ENCODE measurements around the gene OR51V1.

The OR51V1 gene

DNA sequence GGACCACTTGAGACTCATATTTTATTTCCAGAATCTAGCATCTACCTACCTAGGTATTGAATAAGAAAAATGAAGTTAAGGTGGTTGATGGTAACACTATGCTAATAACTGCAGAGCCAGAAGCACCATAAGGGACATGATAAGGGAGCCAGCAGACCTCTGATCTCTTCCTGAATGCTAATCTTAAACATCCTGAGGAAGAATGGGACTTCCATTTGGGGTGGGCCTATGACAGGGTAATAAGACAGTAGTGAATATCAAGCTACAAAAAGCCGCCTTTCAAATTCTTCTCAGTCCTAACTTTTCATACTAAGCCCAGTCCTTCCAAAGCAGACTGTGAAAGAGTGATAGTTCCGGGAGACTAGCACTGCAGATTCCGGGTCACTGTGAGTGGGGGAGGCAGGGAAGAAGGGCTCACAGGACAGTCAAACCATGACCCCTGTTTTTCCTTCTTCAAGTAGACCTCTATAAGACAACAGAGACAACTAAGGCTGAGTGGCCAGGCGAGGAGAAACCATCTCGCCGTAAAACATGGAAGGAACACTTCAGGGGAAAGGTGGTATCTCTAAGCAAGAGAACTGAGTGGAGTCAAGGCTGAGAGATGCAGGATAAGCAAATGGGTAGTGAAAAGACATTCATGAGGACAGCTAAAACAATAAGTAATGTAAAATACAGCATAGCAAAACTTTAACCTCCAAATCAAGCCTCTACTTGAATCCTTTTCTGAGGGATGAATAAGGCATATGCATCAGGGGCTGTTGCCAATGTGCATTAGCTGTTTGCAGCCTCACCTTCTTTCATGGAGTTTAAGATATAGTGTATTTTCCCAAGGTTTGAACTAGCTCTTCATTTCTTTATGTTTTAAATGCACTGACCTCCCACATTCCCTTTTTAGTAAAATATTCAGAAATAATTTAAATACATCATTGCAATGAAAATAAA is 24.3 kb upstream of the OR51V1 start:
- DNase-seq (ENCODE audit: extremely low read depth, low read depth), result no peak
- TF ChIP-seq, protein P1, sequence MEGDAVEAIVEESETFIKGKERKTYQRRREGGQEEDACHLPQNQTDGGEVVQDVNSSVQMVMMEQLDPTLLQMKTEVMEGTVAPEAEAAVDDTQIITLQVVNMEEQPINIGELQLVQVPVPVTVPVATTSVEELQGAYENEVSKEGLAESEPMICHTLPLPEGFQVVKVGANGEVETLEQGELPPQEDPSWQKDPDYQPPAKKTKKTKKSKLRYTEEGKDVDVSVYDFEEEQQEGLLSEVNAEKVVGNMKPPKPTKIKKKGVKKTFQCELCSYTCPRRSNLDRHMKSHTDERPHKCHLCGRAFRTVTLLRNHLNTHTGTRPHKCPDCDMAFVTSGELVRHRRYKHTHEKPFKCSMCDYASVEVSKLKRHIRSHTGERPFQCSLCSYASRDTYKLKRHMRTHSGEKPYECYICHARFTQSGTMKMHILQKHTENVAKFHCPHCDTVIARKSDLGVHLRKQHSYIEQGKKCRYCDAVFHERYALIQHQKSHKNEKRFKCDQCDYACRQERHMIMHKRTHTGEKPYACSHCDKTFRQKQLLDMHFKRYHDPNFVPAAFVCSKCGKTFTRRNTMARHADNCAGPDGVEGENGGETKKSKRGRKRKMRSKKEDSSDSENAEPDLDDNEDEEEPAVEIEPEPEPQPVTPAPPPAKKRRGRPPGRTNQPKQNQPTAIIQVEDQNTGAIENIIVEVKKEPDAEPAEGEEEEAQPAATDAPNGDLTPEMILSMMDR (IDR thresholded peaks at IDR 0.05; ENCODE audit: low read depth, low read length), result no peak

DNA sequence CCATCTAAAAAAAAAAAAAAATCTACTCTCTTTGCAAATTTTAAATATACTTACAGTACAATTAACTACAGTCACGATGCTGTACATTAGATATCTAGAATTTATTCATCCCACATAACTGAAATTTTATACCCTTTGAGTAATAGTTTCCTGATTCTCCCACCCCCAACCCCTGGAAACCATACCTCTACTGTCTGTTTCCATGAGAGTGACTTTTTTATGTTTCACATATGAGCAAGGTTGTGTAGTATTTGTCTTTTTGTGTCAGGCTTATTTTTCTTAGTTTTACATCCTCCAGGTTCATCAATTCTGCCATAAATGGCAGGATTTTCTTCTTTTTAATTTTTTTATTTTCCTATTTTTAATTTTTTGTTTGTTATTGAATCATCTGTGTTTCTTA is 23.2 kb upstream of the OR51V1 start:
- DNase-seq (ENCODE audit: extremely low read depth, low read depth), result no peak
- TF ChIP-seq, protein P1 (IDR thresholded peaks at IDR 0.05; ENCODE audit: low read depth, low read length), result no peak

DNA sequence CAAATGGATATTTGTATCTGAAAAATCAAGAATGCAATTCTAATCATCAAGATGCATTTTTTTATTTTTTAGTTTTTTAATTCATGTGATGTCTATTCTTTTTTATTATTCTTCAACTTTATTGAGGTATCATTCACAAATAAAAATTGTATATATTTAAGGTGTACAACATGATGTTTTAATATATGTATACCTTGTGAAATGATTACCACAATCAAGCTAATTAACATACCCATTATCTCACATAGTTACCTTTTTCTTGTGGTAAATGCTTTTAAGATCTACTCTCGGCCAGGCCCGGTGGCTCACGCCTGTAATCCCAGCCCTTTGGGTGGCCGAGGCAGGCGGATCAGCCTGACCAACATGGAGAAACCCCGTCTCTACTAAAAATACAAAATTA is 22.7 kb upstream of the OR51V1 start:
- no peak for DNase-seq (ENCODE audit: extremely low read depth, low read depth)
- TF ChIP-seq, protein P1 (IDR thresholded peaks at IDR 0.05; ENCODE audit: low read depth, low read length), result no peak

DNA sequence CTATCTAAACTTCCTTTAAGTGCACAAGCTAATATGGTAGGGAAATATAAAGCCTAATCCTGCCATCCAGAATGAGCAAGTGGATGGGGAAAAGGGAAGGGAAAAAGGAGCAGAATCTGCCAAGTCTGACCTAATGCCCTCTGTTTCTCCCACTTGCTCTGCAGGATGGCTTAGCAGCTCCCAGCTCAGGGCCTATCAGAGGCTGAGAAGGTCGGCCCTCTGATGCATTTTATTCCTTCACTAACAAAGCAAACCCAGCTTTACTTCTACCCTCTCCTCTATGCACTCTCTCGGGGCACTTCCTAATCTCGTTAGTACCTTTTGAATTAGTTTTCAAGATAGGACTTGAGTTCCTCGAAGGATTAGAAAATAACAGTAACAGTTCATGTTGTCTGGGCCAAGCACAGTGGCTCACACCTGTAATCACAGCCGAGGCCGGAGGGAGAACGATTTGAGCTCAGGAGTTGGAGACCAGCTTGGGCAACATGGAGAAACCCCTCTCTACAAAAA is 9.9 kb upstream of the OR51V1 start:
- no peak for DNase-seq (ENCODE audit: extremely low read depth, low read depth)
- TF ChIP-seq, protein P1 (IDR thresholded peaks at IDR 0.05; ENCODE audit: low read depth, low read length), result no peak

DNA sequence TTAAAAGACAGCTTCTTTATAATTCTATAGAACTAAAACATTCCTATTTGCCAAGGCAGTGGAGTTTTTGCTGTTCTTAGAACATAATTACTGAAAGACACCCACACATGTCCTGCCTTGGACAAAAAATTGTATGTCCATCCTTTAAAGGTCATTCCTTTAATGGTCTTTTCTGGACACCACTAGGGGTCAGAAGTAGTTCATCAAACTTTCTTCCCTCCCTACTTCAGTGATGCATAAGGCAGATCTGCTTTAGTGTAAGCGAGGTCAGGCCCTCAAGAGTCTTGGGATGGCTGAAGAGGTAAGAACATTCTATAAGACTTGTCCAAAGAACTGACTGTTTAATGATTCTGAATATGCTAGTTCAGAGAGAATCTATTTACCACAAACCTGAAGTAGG is 4.3 kb upstream of the OR51V1 start:
- peak; percentile 49 for DNase-seq (ENCODE audit: extremely low read depth, low read depth)
- TF ChIP-seq, protein P1 (IDR thresholded peaks at IDR 0.05; ENCODE audit: low read depth, low read length), result peak; percentile 61

DNA sequence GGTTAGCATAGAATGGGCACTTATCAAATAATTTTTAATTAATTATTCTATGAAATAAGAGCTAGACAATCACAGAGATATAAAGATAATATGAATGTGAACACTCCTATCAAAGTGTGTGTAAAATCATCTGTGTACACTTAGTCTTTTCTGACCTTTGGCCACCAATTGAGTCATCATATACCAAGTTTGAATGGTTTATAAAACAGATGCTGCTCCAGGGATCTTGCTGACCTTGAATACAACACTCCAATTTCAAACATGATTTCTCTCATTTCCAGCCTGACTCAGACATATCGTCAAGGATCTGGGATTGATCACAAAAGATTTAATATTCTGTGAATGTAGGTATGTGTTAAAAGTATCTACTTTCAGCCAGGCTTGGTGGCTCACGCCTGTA is 2.9 kb upstream of the OR51V1 start:
- TF ChIP-seq, protein P1 (IDR thresholded peaks at IDR 0.05; ENCODE audit: low read depth, low read length), result no peak
- DNase-seq (ENCODE audit: extremely low read depth, low read depth), result peak; percentile 20

DNA sequence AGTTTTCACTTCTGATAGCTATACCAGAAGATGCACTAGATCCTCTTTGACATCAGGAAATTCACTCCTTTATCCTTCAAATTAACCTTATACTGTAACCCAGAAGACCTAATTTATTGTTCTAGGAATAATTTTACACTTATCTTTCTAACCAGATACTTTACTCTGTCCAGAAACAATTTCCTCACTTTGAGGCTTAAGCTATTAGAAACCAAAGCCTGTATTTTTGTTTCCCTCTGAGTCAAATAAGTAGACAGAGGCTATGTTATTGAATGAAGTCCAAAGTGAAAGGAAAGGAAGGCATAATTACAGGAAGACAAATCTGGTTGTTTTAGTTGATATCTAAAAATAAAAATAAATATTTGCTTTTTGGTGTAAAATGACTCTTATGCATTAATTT is 2.2 kb downstream of the OR51V1 start:
- TF ChIP-seq, protein P1 (IDR thresholded peaks at IDR 0.05; ENCODE audit: low read depth, low read length), result no peak
- DNase-seq (ENCODE audit: extremely low read depth, low read depth), result no peak

All from AG09319 (cell line).